Suprapubic skin (tissue), 3 donors: Measurements from ENCODE around the gene LYZL6.

Experiments
- POLR2A ChIP-seq, 2 donors: fragments of 450-650 bp; IDR thresholded peaks; one replicate each; pipeline ENCODE4 v1.6.1; 2017; ENCODE audit warnings: antibody characterized with exemption in 2 of 2, mild to moderate bottlenecking in 2 of 2, moderate library complexity in 2 of 2
- TF ChIP-seq, protein P1 (sequence below), 2 donors: fragments of 200-600 bp in 1 of 2; fragments of 450-650 bp in 1 of 2; sonication (generic) in 1 of 2; IDR thresholded peaks; one replicate each; pipeline ENCODE4 v1.5.1; 2016 to 2019; ENCODE audit warnings: antibody characterized with exemption in 2 of 2, mild to moderate bottlenecking in 1 of 2, moderate library complexity in 1 of 2

DNA sequence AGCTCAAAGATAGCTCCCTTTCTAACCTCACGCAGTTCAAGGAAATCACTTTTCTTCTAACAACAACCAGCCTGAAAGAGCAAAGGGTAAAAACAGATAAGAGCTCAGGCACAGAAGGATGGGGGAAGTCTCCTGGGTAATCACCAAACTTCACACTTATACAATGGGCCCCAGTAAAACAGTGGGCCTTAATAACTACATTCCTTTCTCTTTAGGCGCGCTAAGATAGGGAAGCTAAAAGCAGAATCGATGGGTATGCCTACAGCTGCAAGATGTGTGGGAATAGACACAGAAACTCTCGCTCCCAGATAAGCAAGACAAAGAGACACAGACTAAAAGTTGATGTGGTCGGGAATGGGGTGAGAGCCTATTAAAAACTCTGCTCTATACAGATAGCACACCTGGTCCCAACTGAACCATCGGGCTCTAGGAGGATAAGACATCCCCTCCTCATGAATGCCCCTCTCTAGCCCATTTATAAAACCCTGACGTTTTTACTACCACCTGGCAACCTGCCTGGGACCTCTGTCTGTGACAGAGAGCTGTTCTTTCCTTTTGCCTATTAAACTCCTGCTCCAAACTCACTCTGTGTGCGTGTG is 826 bp downstream of the LYZL6 start:
- no peak for TF ChIP-seq POLR2A (IDR thresholded peaks at IDR 0.05)
- TF ChIP-seq, protein P1, sequence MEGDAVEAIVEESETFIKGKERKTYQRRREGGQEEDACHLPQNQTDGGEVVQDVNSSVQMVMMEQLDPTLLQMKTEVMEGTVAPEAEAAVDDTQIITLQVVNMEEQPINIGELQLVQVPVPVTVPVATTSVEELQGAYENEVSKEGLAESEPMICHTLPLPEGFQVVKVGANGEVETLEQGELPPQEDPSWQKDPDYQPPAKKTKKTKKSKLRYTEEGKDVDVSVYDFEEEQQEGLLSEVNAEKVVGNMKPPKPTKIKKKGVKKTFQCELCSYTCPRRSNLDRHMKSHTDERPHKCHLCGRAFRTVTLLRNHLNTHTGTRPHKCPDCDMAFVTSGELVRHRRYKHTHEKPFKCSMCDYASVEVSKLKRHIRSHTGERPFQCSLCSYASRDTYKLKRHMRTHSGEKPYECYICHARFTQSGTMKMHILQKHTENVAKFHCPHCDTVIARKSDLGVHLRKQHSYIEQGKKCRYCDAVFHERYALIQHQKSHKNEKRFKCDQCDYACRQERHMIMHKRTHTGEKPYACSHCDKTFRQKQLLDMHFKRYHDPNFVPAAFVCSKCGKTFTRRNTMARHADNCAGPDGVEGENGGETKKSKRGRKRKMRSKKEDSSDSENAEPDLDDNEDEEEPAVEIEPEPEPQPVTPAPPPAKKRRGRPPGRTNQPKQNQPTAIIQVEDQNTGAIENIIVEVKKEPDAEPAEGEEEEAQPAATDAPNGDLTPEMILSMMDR (IDR thresholded peaks at IDR 0.05), result no peak
